NB4 (cell line): ENCODE results near the gene CCDC60.

ENCODE experiments used
- DNase-seq: peaks from one replicate; pipeline ENCODE4 v3.0.0; 2010; ENCODE audit warnings: low read depth
- H3K4me3 ChIP-seq: one replicate; pipeline ENCODE4 v1.5.1; 2011; ENCODE audit warnings: mild to moderate bottlenecking, low read depth, low read length, moderate library complexity
- CTCF ChIP-seq: IDR thresholded peaks from one replicate; pipeline ENCODE4 v1.5.1; 2012; ENCODE audit warnings: low read depth, low read length
- MAX ChIP-seq: IDR thresholded peaks from 2 replicates; pipeline ENCODE4 v1.6.1; 2011; ENCODE audit warnings: low read depth, low read length
- MYC ChIP-seq: IDR thresholded peaks from 2 replicates; pipeline ENCODE4 v1.6.1; 2011; ENCODE audit warnings: low read depth, low read length
- POLR2A ChIP-seq: IDR thresholded peaks from 2 replicates; pipeline ENCODE4 v1.6.1; 2011; ENCODE audit warnings: mild to moderate bottlenecking; ENCODE audit not compliant: insufficient read length; ENCODE audit errors: extremely low read depth

The CCDC60 gene

GRCh38 chr12:119576915-119577314, 242.4 kb downstream of the CCDC60 start:
- DNase-seq, result no peak
- no peak overlapping the region for H3K4me3 ChIP-seq
- TF ChIP-seq MAX (no peak), CTCF (no peak), POLR2A (no peak)

- H3K4me3 ChIP-seq, result no peak overlapping the region
- DNase-seq, result peak; percentile 25
- TF ChIP-seq MAX (no peak), CTCF (no peak), MYC (no peak), POLR2A (no peak)
These were observed 243.6 kb downstream of the CCDC60 start for GRCh38 chr12:119578112-119578511.

- DNase-seq, result peak; percentile 83
- no peak for TF ChIP-seq MYC
- no peak for TF ChIP-seq MAX
- TF ChIP-seq CTCF, result no peak
- TF ChIP-seq POLR2A, result no peak
- H3K4me3 ChIP-seq, result no peak overlapping the region
These were observed 254.6 kb downstream of the CCDC60 start for GRCh38 chr12:119589097-119589496.

- TF ChIP-seq CTCF, result no peak
- TF ChIP-seq POLR2A, result no peak
- TF ChIP-seq MAX, result no peak
- no peak for TF ChIP-seq MYC
These were observed 255.1 kb downstream of the CCDC60 start for GRCh38 chr12:119589634-119590033.

More at GRCh38 chr12:119589634-119590033, 255.1 kb downstream of the CCDC60 start:
- DNase-seq, result no peak
- H3K4me3 ChIP-seq, result no peak overlapping the region
